Fibroblast of the conjunctiva (primary cell): ENCODE data around the gene CDH22.

Source experiments
- DNase-seq: peaks from one replicate; pipeline ENCODE4 v3.0.0-alpha.2; 2010; ENCODE audit warnings: low read depth

The CDH22 gene

GRCh38 chr20:46267108-46268105 is 40.9 kb downstream of the CDH22 start:
- DNase-seq, result no peak

- DNase-seq, result no peak
Measured at GRCh38 chr20:46265539-46265938, 42.8 kb downstream of the CDH22 start.

- no peak for DNase-seq
Measured at GRCh38 chr20:46264391-46265266, 43.7 kb downstream of the CDH22 start.

- no peak for DNase-seq
Measured at GRCh38 chr20:46261456-46262253, 46.6 kb downstream of the CDH22 start.

- DNase-seq, result no peak
Measured at GRCh38 chr20:46260936-46261454, 47.3 kb downstream of the CDH22 start.

- no peak for DNase-seq
Measured at GRCh38 chr20:46260480-46260879, 47.8 kb downstream of the CDH22 start.

GRCh38 chr20:46259260-46259859 is 48.9 kb downstream of the CDH22 start:
- DNase-seq, result no peak

- no peak for DNase-seq
Measured at GRCh38 chr20:46257887-46258286, 50.4 kb downstream of the CDH22 start.

- DNase-seq, result no peak
Measured at GRCh38 chr20:46256293-46256692, 52.0 kb downstream of the CDH22 start.

- DNase-seq, result no peak
Measured at GRCh38 chr20:46255440-46256104, 52.7 kb downstream of the CDH22 start.

- DNase-seq, result no peak
Measured at GRCh38 chr20:46253391-46253790, 54.9 kb downstream of the CDH22 start.

- no peak for DNase-seq
Measured at GRCh38 chr20:46252352-46253091, 55.8 kb downstream of the CDH22 start.

- no peak for DNase-seq
Measured at GRCh38 chr20:46251211-46251673, 57.1 kb downstream of the CDH22 start.

- no peak for DNase-seq
Measured at GRCh38 chr20:46250772-46251171, 57.5 kb downstream of the CDH22 start.

GRCh38 chr20:46249671-46250070 is 58.6 kb downstream of the CDH22 start:
- no peak for DNase-seq

- no peak for DNase-seq
Measured at GRCh38 chr20:46246559-46246958, 61.7 kb downstream of the CDH22 start.

- no peak for DNase-seq
Measured at GRCh38 chr20:46243707-46244628, 64.3 kb downstream of the CDH22 start.

- no peak for DNase-seq
Measured at GRCh38 chr20:46242390-46242789, 65.9 kb downstream of the CDH22 start.

- DNase-seq, result no peak
Measured at GRCh38 chr20:46240881-46241280, 67.4 kb downstream of the CDH22 start.
